CD14-positive monocyte (primary cell): ENCODE measurements around the gene VTN. TPM values are rescaled to one million over a fixed set of nuclear protein-coding genes. Genes with fewer than 3 reads are reported as not detected.

Experiments
- DNase-seq, 3 donors: peaks; one replicate each; pipeline ENCODE4 v3.0.0-alpha.2; 2011 to 2022
- H2AFZ ChIP-seq: 2 replicates; pipeline ENCODE4 v1.6.0; 2012; ENCODE audit warnings: mild to moderate bottlenecking, low read depth, low read length, inconsistent platforms; ENCODE audit not compliant: insufficient read depth, poor library complexity, severe bottlenecking
- H3K27ac ChIP-seq, 2 donors: 1 replicate in 1 of 2; 2 replicates in 1 of 2; pipeline ENCODE4 v1.5.1; 2012 to 2013; ENCODE audit warnings: low read length in 2 of 2, control low read depth in 1 of 2, inconsistent platforms in 1 of 2, low read depth in 1 of 2, mild to moderate bottlenecking in 1 of 2
- H3K27me3 ChIP-seq, 2 donors: one replicate each; pipeline versions ENCODE4 v1.6.0 to v1.6.1; 2011 to 2013; ENCODE audit warnings: low read length in 2 of 2; ENCODE audit not compliant: control insufficient read depth in 2 of 2, insufficient read depth in 2 of 2
- H3K36me3 ChIP-seq, 2 donors: replicated peaks in 1 of 2; 1 replicate in 1 of 2; 2 replicates in 1 of 2; pipeline versions ENCODE4 v1.5.1 to v1.6.1; 2012 to 2013; ENCODE audit warnings: low read length in 2 of 2, control low read depth in 1 of 2, inconsistent platforms in 1 of 2, mild to moderate bottlenecking in 1 of 2; ENCODE audit not compliant: insufficient read depth in 2 of 2, control insufficient read depth in 1 of 2
- H3K4me1 ChIP-seq, 2 donors: 1 replicate in 1 of 2; 2 replicates in 1 of 2; pipeline versions ENCODE4 v1.5.1 to v1.6.1; 2012 to 2013; ENCODE audit warnings: low read length in 2 of 2, control low read depth in 1 of 2, inconsistent platforms in 1 of 2, mild to moderate bottlenecking in 1 of 2, moderate library complexity in 1 of 2; ENCODE audit not compliant: insufficient read depth in 2 of 2, control insufficient read depth in 1 of 2
- H3K4me2 ChIP-seq: replicated peaks from 2 replicates; pipeline ENCODE3; 2012; ENCODE audit warnings: low read length, moderate library complexity, mild to moderate bottlenecking; ENCODE audit not compliant: poor library complexity, severe bottlenecking; ENCODE audit errors: extremely low read depth
- H3K4me3 ChIP-seq, 3 experiments: fragments of 200-600 bp in 1 of 3; sonication (generic) in 1 of 3; replicated peaks in 1 of 3; 1 replicate in 2 of 3; 2 replicates in 1 of 3; pipeline ENCODE4 v1.5.1; 2011 to 2013; ENCODE audit warnings: low read length in 3 of 3, mild to moderate bottlenecking in 3 of 3, control low read depth in 2 of 3, low read depth in 2 of 3, inconsistent platforms in 1 of 3, moderate library complexity in 1 of 3
- H3K79me2 ChIP-seq: 2 replicates; pipeline ENCODE4 v1.6.0; 2012; ENCODE audit warnings: mild to moderate bottlenecking, control low read depth, inconsistent platforms, low read length, moderate library complexity; ENCODE audit not compliant: insufficient read depth
- H3K9ac ChIP-seq: 2 replicates; pipeline ENCODE4 v1.6.0; 2017; ENCODE audit warnings: low read length, mild to moderate bottlenecking; ENCODE audit not compliant: insufficient read depth, poor library complexity, severe bottlenecking
- H3K9me3 ChIP-seq, 2 donors: replicated peaks in 1 of 2; 1 replicate in 1 of 2; 2 replicates in 1 of 2; pipeline versions ENCODE4 v1.5.1 to v1.6.1; 2012 to 2013; ENCODE audit warnings: low read length in 2 of 2, control low read depth in 1 of 2; ENCODE audit not compliant: control insufficient read depth in 1 of 2, insufficient read depth in 1 of 2
- H4K20me1 ChIP-seq: 2 replicates; pipeline ENCODE4 v1.6.0; 2012; ENCODE audit warnings: mild to moderate bottlenecking, low read length, control low read depth, moderate library complexity; ENCODE audit not compliant: insufficient read depth
- H3K27ac Mint-ChIP-seq, 7 donors: one replicate each; pipeline ENCODE4 v1.8.0; 2020; ENCODE audit warnings: mild to moderate bottlenecking in 7 of 7, mixed read lengths in 7 of 7, moderate library complexity in 6 of 7, inconsistent platforms in 2 of 7
- H3K27me3 Mint-ChIP-seq, 3 donors: one replicate each; pipeline ENCODE4 v1.8.0; 2021 to 2022; ENCODE audit warnings: low read depth in 3 of 3, mild to moderate bottlenecking in 3 of 3, mixed read lengths in 3 of 3, moderate library complexity in 3 of 3, inconsistent platforms in 1 of 3
- H3K36me3 Mint-ChIP-seq, 2 donors: one replicate each; pipeline ENCODE4 v1.8.0; 2020; ENCODE audit warnings: mixed read lengths in 2 of 2, inconsistent platforms in 1 of 2, mild to moderate bottlenecking in 1 of 2
- H3K4me1 Mint-ChIP-seq: one replicate; pipeline ENCODE4 v1.8.0; 2020; ENCODE audit warnings: mild to moderate bottlenecking, mixed read lengths
- H3K4me3 Mint-ChIP-seq, 2 donors: one replicate each; pipeline ENCODE4 v1.8.0; 2020; ENCODE audit warnings: mild to moderate bottlenecking in 2 of 2, mixed read lengths in 2 of 2, moderate library complexity in 1 of 2
- H3K9me3 Mint-ChIP-seq, 7 donors: one replicate each; pipeline ENCODE4 v1.8.0; 2020 to 2022; ENCODE audit warnings: mixed read lengths in 7 of 7, mild to moderate bottlenecking in 6 of 7, moderate library complexity in 6 of 7, inconsistent platforms in 2 of 7
- WGBS: methylation state at CpG from one replicate; pipeline ENCODE4 v1.1.5; 2013; ENCODE audit warnings: missing lambda C conversion rate; ENCODE audit not compliant: insufficient coverage; 5-methylcytosine and 5-hydroxymethylcytosine counted together
- intact Hi-C, 2 donors: fragments of 100-400 bp; cut with micrococcal nuclease; formaldehyde crosslinking; loops; one replicate each; pipeline versions ENCODE4 v1.15.0 to v1.15.1; 2023
- polyA plus RNA-seq, 3 donors: library from polyadenylated mRNA; depleted of rRNA in 1 of 3; unstranded in 2 of 3; stranded (reverse) in 1 of 3; fragments of 300-500 nt in 2 of 3; fragments of >200 nt in 1 of 3; fragmentation: Illumina TruSeq in 2 of 3; gene quantifications; 1 replicate in 2 of 3; 2 replicates in 1 of 3; pipeline ENCODE4 v1.2.3, GENCODE V29; 2012 to 2021
- TF ChIP-seq, protein P1 (sequence below): fragments of 200-600 bp; IDR thresholded peaks from one replicate; pipeline ENCODE4 v1.8.0; 2022; ENCODE audit warnings: antibody characterized with exemption, mild to moderate bottlenecking

Gene VTN
- polyA plus RNA-seq, 3 donors, result not detected

DNA sequence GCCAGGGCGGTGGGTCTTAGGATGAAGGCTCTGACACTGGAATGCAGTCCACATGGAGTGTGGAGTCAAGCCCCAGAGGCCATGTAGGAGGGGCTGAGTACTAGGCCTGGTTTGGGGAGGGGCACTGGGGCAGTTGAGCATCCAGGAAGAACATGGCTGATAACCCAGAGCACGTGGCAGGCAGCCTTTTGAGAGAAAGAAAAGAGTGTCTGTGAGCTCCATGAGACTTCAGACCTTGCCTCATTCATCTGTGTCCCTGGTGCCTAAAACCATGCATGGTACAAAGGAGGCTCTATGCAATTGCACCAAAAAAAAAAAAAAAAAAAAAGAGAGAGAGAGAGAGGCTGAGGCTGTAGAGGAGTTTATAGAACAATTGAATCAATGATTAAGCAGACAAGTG is 21.3 kb upstream of the VTN start:
- H3K36me3 ChIP-seq, result peaks cover 17 to 62% of the 10 kb centered on the region in 2 donors
- DNase-seq, result no peak
- no peak overlapping the region for H3K27ac ChIP-seq
- H3K4me2 ChIP-seq, result no peak overlapping the region
- TF ChIP-seq, protein P1, sequence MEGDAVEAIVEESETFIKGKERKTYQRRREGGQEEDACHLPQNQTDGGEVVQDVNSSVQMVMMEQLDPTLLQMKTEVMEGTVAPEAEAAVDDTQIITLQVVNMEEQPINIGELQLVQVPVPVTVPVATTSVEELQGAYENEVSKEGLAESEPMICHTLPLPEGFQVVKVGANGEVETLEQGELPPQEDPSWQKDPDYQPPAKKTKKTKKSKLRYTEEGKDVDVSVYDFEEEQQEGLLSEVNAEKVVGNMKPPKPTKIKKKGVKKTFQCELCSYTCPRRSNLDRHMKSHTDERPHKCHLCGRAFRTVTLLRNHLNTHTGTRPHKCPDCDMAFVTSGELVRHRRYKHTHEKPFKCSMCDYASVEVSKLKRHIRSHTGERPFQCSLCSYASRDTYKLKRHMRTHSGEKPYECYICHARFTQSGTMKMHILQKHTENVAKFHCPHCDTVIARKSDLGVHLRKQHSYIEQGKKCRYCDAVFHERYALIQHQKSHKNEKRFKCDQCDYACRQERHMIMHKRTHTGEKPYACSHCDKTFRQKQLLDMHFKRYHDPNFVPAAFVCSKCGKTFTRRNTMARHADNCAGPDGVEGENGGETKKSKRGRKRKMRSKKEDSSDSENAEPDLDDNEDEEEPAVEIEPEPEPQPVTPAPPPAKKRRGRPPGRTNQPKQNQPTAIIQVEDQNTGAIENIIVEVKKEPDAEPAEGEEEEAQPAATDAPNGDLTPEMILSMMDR, result no peak
- Mint-ChIP-seq H3K4me3 (no peak overlapping the region), H3K27ac (no peak overlapping the region), H3K9me3 (no peaks in the 10 kb centered on the region), H3K27me3 (peaks cover 0 to 3% (median 0%) of the 10 kb centered on the region in 3 donors), H3K36me3 (peaks cover 45 to 51% of the 10 kb centered on the region in 2 donors), H3K4me1 (peaks cover 4% of the 10 kb centered on the region)
- no peak overlapping the region for H3K9ac ChIP-seq
- H3K27me3 ChIP-seq, result no peaks in the 10 kb centered on the region
- H3K4me3 ChIP-seq, result no peak overlapping the region
- H3K9me3 ChIP-seq, result no peaks in the 10 kb centered on the region
- H4K20me1 ChIP-seq, result no peaks in the 10 kb centered on the region
- no peaks in the 10 kb centered on the region for H3K79me2 ChIP-seq
- no peaks in the 10 kb centered on the region for H3K4me1 ChIP-seq
- intact Hi-C loops, result no loop called here
- WGBS, result 63% methylated on average over 2 of the region's 2 CpGs
- no peak overlapping the region for H2AFZ ChIP-seq

DNA sequence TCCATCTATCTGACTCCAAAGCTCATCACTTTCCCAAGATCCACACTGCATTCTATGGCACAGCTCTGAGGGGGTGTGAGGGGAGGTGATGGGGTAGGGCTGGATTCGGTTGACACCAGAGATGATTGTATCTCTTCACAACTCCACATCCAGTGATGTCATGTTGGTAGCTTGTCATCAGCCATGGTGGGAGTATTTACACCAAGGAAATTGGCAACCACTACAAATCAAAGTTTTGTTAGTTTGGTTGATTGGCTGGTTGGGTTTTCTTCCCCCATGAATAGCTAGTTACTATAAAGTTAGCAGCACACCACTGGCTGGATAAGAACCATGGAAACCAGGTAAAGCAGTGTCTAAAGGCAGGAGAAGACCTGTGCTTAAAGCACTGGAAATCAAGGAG is 20.9 kb upstream of the VTN start:
- Histone ChIP-seq H2AFZ (no peak overlapping the region), H4K20me1 (no peaks in the 10 kb centered on the region), H3K27ac (no peak overlapping the region), H3K9ac (no peak overlapping the region), H3K4me2 (no peak overlapping the region), H3K9me3 (no peaks in the 10 kb centered on the region), H3K4me3 (no peak overlapping the region), H3K79me2 (no peaks in the 10 kb centered on the region), H3K27me3 (no peaks in the 10 kb centered on the region), H3K36me3 (peaks cover 17 to 58% of the 10 kb centered on the region in 2 donors), H3K4me1 (no peaks in the 10 kb centered on the region)
- Mint-ChIP-seq H3K9me3 (no peaks in the 10 kb centered on the region), H3K4me1 (peaks cover 4% of the 10 kb centered on the region), H3K36me3 (peaks cover 45 to 50% of the 10 kb centered on the region in 2 donors), H3K4me3 (no peak overlapping the region), H3K27ac (no peak overlapping the region), H3K27me3 (peaks cover 0 to 3% (median 0%) of the 10 kb centered on the region in 3 donors)
- TF ChIP-seq, protein P1, result no peak
- intact Hi-C loops, result no loop called here
- WGBS, result no CpG with 5 or more reads among the region's 1 CpG
- DNase-seq, result no peak
